ENCODE measurements around the gene EMD.
"Not testable (repeated sequence)": the region's sequence is repeated elsewhere in the genome, so short reads cannot be mapped to it uniquely, and the experiment has no call there.

The EMD gene

GRCh38 chrX:154383359-154384283 lies 4.5 kb downstream of the EMD start:
- DNase-seq = no peak
- intact Hi-C loops (cut with DNase I) = no loop called here

GRCh38 chrX:154384284-154384892 lies 5.3 kb downstream of the EMD start:
- intact Hi-C loops (cut with DNase I) = no loop called here
- peak in 4 of 42 donors; percentile 21 to 54 (median 30) for DNase-seq

DNA sequence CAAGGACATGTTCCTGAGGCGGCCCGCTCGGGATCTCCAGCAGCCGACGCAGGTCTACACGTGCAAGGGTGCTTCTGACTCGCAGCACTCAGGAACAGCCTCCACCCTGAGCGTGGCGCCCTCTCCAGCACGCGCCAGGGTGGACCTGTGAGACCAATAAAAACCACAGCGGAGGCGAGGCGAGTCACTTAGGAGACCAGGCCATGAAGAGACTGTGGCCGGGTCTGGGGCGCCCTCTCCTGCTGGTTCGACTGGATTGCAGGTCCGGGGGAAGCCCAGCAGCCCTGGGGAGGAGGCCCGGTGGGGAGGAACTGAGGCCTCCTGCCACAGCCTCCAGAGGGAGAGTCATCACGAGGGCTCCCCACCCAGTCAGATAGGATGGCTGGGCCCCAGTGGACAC lies 9.0 kb downstream of the EMD start:
- DNase-seq; intact Hi-C loops (cut with DNase I): not testable (repeated sequence)

DNA sequence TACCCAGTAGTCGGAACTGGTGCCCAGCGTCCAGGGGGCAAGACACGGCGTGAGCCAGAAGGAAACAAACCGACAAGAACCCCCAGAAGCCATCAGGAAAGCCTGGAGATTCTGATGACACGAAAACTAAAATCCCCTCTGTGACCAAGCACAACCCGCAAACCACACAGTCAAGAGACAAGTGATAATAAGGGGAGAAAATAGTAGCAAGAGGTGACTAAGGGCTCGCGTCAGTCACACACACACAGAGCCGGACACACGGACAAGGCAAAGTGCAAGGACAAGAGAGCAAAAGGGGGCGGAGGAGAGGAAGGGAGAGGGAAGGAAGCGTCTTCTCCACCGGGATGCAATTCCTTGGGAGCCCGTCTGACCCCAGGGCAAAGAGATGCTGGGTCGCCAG lies 9.6 kb downstream of the EMD start:
- intact Hi-C loops (cut with DNase I); DNase-seq: not testable (repeated sequence)

DNA sequence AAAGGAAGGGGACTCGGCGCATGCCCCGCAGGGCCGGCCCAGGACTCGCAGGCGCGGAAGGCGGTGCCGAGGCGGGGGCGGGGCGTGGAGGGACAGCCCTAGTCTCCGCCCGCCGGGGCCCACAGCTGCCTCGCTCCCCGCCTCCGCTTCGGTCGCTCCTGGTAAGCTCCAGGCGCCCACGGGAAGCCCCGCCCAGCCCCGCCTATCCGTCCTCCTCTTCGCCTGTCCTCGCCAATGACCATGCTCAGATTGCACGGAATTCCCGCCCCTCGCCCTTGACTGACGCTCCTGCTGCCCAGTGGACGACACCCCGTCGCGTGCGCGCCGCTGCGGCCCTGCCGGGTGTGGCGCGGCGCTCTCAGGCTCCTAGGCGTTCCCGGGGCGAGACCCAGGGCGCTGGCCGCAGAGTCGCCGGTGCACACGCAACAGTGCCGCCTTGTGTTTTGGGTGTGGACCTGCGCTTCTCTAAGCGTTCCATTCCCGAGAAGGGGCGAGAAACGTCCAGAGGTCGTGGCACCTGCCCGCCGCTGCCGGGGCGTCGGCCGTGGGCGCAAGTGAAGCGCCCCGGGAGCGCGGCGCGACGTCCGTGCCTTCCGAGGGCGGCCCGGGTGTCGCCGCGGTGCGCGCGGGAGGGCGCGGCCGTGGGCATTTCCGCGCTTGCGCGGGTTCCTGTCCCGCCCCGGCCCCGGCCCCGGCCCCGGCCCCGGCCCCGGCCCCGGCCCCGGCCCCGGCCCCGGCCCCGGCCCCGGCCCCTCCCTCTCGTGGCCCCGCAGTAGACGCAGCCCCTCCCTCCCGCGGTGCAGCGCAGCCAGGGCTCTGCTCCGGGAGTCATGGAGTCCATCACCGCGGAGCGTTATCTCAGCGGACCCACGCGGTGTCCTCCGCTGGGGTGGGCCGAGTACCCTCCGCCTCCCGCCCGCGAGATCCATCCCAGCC lies 11.0 kb downstream of the EMD start:
- intact Hi-C loops (cut with DNase I); DNase-seq: not testable (repeated sequence)

- intact Hi-C loops (cut with DNase I); DNase-seq: not testable (repeated sequence)
Measured at GRCh38 chrX:154396363-154396762, 17.3 kb downstream of the EMD start.

DNA sequence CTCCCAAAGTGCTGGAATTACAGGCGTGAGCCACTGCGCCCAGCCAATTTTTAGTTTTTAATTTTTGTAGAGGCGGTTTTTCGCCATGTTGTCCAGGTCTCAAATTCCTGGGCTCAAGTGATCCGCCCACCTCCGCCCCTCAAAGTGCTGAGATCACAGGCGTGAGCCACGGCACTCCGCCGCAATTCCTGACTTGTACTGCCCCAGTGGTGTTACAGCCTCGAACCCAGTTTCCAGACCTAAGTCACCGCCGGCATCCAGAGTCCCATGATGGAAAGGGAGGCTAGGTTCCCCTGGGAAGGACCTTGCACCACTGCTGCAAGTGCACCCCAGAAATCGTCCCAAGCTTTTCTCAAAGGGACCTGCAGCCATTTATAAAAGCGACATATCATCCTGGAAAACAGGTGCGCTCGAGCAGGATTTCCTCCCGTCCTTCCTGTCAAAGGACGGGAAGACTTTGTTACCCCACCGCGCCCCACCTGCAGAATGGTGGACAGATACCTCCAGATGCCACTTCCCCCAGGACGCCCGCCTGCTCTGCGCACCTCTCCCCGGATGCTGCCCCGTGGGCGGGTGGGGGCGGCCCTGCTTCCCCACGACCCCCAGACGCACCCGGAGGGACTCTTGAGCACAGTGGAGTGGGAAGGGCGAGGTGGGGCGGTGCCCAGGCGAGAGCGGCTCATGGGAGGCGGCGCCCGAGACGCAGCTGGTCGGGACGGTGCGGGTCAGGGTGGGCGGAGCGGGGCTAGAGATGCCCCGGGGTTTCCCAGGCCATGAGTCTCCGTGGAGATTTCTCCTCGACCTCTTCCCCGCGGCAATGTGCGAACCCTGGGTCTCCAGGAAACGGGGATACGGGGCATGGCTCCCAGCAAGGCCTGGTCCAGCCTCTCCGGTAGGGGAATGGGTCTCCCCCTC lies 18.1 kb downstream of the EMD start:
- intact Hi-C loops (cut with DNase I) = no loop called here

DNA sequence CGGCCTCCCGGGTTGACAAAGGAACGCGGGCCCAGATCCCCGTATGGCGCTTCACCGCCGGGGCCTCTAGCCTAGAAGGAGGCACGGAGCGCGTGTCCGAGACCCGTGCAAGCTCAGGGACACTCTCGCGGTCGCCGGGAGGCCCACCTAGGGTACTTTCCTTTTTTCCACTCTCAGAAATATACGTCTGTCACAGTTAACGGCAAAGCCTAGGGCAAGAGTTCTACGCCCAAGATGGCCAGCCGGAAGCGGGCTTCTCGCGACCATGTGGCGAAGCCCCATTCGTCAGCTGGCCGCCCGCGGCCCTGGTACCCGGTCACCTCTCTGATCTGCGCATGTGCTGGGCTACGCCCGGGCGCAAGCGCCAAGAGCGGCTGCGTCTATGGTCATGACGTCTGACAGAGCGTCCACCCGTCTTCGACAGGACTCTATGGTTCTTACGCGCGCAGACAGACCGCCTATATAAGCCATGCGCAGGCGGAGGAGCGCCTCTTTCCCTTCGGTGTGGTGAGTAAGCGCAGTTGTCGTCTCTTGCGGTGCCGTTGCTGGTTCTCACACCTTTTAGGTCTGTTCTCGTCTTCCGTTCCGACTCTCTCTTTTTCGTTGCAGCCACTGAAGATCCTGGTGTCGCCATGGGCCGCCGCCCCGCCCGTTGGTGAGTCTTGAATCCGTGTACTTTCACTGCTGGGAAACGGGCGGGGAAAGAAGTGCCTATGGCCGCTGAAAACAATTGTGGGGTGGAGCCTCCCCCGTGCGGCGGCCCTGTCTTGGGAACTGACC lies 19.0 kb downstream of the EMD start, which contains the start of gene RPL10:
TSS of gene RPL10 (plus strand) at position 490 of the 780 bp plus-strand sequence. CDS start at position 633, 143 bp downstream.
- intact Hi-C loops (cut with DNase I) = no loop called here
- peak; percentile 86 to 97 (median 93) for DNase-seq

More for the DNA sequence above, 18.1 kb downstream of the EMD start:
- DNase-seq = peak in 39 of 42 donors; percentile 21 to 79 (median 59)

DNA sequence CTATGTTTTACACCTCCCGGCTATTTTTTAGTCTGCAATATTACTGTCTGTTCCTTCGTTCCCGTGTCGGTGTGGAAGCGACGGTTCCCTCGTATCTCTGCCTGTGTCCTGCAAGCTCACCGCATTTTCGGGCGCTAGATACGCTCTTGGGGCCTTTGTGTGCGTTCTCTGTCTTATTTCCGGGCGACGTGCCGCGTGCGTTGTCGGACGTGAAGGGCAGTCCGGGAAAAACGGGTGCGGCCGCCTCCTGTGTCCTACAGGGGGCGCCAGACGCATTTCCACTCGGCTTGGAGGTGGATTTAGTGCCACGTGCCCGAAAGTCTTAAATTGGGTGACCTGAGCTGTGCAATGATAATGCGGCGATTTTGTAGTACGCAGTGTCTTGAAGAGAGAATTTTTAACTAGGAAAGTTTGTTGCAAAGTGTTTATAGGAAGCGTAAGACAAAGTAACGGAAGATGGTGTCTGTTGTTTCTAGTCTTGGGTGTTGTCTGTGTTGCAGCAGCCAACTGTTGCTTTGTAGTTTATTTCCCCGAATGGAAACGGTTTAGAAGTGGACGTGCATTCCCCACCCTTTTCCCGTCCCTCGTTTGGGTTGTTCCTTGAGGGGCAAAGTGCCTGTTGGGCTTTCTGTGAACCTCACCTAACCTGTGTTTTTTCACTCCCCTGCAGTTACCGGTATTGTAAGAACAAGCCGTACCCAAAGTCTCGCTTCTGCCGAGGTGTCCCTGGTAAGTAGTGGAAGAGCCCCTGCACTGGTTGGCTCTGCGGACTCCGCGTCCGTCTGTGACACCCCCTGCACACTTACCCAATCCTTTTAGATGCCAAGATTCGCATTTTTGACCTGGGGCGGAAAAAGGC lies 19.8 kb downstream of the EMD start:
- DNase-seq = peak; percentile 67 to 91 (median 81)

GRCh38 chrX:154399527-154400368 lies 20.7 kb downstream of the EMD start:
- intact Hi-C loops (cut with DNase I) = no loop called here
- DNase-seq = no peak

More for the DNA sequence above, 19.8 kb downstream of the EMD start:
- intact Hi-C loops (cut with DNase I) = no loop called here

- intact Hi-C loops (cut with DNase I); DNase-seq: not testable (repeated sequence)
Measured at GRCh38 chrX:154400369-154400817, 21.3 kb downstream of the EMD start.

DNA sequence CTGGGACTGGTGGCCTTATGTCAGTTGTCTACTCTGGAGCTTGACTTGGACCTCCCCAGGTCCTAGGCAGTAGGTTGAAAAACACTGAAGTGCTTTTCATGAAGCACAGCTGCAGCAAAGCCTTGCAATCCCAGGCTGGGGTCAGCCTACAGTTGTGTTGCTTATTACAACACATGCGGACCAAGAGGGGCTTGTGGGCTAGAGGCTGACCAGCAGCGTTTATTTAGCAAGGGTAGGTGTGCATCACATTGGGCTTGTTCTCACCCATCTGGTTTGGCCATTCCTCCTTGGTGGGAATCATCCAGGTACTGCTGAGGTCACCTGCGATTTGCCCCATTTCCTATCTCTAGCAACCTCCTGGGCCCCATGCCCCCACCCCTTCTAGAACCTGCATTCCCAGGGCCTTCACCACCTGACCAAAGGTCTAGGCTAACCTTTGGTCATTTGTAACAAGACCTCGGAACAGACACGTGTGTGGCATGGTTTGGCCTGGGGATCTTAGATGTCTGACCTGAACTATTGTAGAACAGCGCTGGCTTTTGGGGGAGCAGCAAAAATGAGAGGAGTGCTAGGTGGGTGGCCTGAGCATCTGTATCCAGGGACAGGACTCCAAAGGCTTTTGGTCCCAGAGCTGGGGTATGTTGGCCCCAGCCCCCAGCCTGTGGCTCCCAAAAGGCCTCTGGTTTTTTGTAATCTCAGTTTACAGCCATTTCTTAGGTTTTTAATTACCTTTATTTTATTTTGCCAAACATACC lies 22.1 kb downstream of the EMD start:
- DNase-seq = no peak
- intact Hi-C loops (cut with DNase I) = no loop called here

DNA sequence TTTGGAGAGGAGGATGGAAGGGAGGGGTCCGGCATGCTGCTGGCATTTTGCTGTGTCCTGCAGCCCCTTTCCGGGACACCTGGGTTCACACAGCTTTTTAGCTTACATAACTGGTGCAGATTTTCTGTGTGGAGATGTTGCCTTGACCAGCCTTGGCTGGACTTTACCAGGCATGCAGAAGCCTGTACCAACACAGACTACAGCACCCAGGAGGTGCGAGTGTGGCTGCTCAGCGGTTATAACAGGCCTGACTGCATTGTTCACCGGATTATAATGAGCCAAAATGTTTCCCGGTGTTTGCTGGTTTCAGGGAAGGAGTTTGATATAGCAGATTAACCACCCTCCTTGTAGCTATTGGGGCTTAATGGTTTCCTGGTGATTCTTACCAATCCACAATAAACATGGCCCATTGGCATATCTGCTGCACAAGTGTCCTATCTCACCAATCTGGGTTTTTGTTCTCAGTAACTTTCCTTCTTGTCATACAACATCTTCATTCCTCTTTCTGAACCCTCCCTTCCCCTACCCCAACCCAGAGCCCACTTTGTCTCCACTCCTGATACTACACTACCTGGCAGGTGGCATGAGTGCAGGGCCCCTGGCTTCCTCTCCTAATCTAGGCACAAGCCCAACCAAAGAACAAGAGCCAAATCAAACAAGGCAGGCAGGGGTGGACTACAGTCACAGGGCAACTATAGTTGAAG lies 23.0 kb downstream of the EMD start:
- intact Hi-C loops (cut with DNase I) = no loop called here
- DNase-seq = no peak

DNA sequence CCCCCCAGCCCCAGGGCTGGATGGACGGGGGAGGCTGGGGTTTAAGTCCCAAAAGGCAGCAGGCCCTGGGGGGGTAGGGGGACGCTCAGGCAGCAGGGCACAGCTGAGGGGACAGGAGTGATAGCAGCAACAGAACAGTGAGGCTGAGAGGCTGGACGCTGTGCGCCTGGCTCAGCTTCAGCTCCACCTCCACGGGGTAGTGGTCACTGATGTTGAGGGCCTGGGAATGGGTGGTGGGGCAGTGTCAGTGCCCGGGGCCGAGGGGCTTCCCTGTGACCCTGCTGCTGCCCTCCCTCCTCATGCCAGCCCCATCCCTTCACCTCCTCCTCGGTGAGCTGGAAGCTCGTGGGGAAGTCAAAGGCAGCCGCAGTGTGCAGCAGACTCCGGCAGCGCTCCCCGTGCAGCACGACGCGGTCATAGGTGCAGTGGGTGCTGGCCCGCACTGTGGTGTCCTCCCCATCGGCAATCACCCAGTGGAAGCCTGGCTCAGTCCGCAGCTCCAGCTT lies 23.6 kb downstream of the EMD start:
- no peak for DNase-seq
- intact Hi-C loops (cut with DNase I) = no loop called here

All from head of caudate nucleus (tissue), 42 donors.